H1 (cell line): ENCODE data around the gene TLR2. TPM values are rescaled to one million over a fixed set of nuclear protein-coding genes. Genes with fewer than 3 reads are reported as not detected.

ENCODE experiments used
- CTCF ChIA-PET: fragments of 300-600 bp; sonication (Branson Sonifier 250); formaldehyde crosslinking; loops from one replicate; lab custom pipeline; 2021; ENCODE audit not compliant: partially characterized antibody; lab: Charles Lee
- POLR2A ChIA-PET: fragments of 300-600 bp; sonication (Branson Sonifier 250); formaldehyde crosslinking; loops from one replicate; lab custom pipeline; 2021; ENCODE audit warnings: inconsistent platforms; ENCODE audit not compliant: partially characterized antibody; lab: Charles Lee
- DNase-seq, 2 experiments: peaks; one replicate each; pipeline versions ENCODE4 v3.0.0 to v3.0.0-alpha.2; 2010 to 2022; ENCODE audit warnings: low spot score in 2 of 2, low read depth in 1 of 2, mixed read lengths in 1 of 2
- FAIRE-seq: peaks from 2 replicates; lab custom pipeline; 2011; peaks lifted over from hg19 to GRCh38; lab: Jason Lieb, UNC
- H2AFZ ChIP-seq: 2 replicates; pipeline ENCODE4 v1.8.1; 2012; ENCODE audit warnings: low read length, inconsistent platforms
- H2AK5ac ChIP-seq: 2 replicates; pipeline ENCODE4 v1.6.1; 2013; ENCODE audit warnings: low read depth, low read length
- H2BK120ac ChIP-seq: replicated peaks from 2 replicates; pipeline ENCODE3; 2013; ENCODE audit warnings: low read depth, low read length, inconsistent platforms
- H2BK12ac ChIP-seq: 2 replicates; pipeline ENCODE4 v1.6.1; 2013; ENCODE audit warnings: low read depth, low read length
- H2BK15ac ChIP-seq: 2 replicates; pipeline ENCODE4 v1.6.1; 2013; ENCODE audit warnings: low read length
- H2BK20ac ChIP-seq: 2 replicates; pipeline ENCODE4 v1.6.1; 2013; ENCODE audit warnings: low read length
- H2BK5ac ChIP-seq: 2 replicates; pipeline ENCODE4 v1.6.1; 2013; ENCODE audit warnings: low read depth, low read length
- H3K14ac ChIP-seq: 2 replicates; pipeline ENCODE4 v1.6.1; 2013; ENCODE audit warnings: inconsistent platforms; ENCODE audit not compliant: insufficient read length
- H3K18ac ChIP-seq: 2 replicates; pipeline ENCODE4 v1.6.1; 2013; ENCODE audit warnings: low read length; ENCODE audit errors: extremely low read depth
- H3K23ac ChIP-seq: 2 replicates; pipeline ENCODE4 v1.6.1; 2013; ENCODE audit warnings: inconsistent platforms; ENCODE audit not compliant: insufficient read length
- H3K23me2 ChIP-seq: 2 replicates; pipeline ENCODE4 v1.6.1; 2013; ENCODE audit warnings: low read depth, low read length
- H3K27ac ChIP-seq: 2 replicates; pipeline ENCODE4 v1.6.1; 2011; ENCODE audit warnings: low read depth, low read length, inconsistent platforms
- H3K27me3 ChIP-seq, 4 experiments: replicated peaks in 1 of 4; 1 replicate in 1 of 4; 2 replicates in 3 of 4; pipeline versions ENCODE4 v1.6.1 to v1.8.1; 2011 to 2013; ENCODE audit warnings: low read length in 3 of 4, mild to moderate bottlenecking in 3 of 4, inconsistent platforms in 2 of 4, mixed read lengths in 2 of 4, moderate library complexity in 1 of 4; ENCODE audit not compliant: control insufficient read depth in 3 of 4, insufficient read depth in 3 of 4; ENCODE audit errors: extremely low read depth in 1 of 4
- H3K36me3 ChIP-seq, 4 experiments: 2 replicates each; pipeline versions ENCODE4 v1.6.1 to v1.8.1; 2011 to 2013; ENCODE audit warnings: mild to moderate bottlenecking in 4 of 4, low read length in 3 of 4, moderate library complexity in 2 of 4, control low read depth in 1 of 4, inconsistent platforms in 1 of 4; ENCODE audit not compliant: insufficient read depth in 4 of 4, control insufficient read depth in 2 of 4
- H3K4ac ChIP-seq: replicated peaks from 2 replicates; pipeline ENCODE3; 2013; ENCODE audit warnings: low read length, low read depth, mixed read lengths, inconsistent platforms; ENCODE audit not compliant: insufficient read length
- H3K4me1 ChIP-seq, 4 experiments: replicated peaks in 1 of 4; 1 replicate in 1 of 4; 2 replicates in 3 of 4; pipeline versions ENCODE4 v1.6.1 to v1.8.1; 2011 to 2013; ENCODE audit warnings: low read length in 3 of 4, inconsistent platforms in 2 of 4, mixed read lengths in 1 of 4; ENCODE audit not compliant: insufficient read depth in 4 of 4, control insufficient read depth in 3 of 4
- H3K4me2 ChIP-seq, 2 experiments: 2 replicates each; pipeline versions ENCODE4 v1.6.1 to v1.8.1; 2011 to 2013; ENCODE audit warnings: low read depth in 2 of 2, low read length in 2 of 2, control low read depth in 1 of 2, inconsistent platforms in 1 of 2, mild to moderate bottlenecking in 1 of 2; ENCODE audit not compliant: insufficient read depth in 1 of 2
- H3K4me3 ChIP-seq, 4 experiments: fragments of 200-600, 300-600 bp in 1 of 4; sonication (generic), shearing (Covaris generic), sonication (Bioruptor Twin) in 1 of 4; 2 replicates each; pipeline versions ENCODE4 v1.5.1 to v1.8.1; 2011 to 2016; ENCODE audit warnings: low read length in 4 of 4, low read depth in 3 of 4, control low read depth in 2 of 4, inconsistent platforms in 2 of 4, mild to moderate bottlenecking in 2 of 4, mixed read lengths in 1 of 4, moderate library complexity in 1 of 4; ENCODE audit not compliant: insufficient read depth in 2 of 4; ENCODE audit errors: extremely low read depth in 1 of 4
- H3K56ac ChIP-seq: replicated peaks from 2 replicates; pipeline ENCODE3; 2013; ENCODE audit warnings: low read depth, mild to moderate bottlenecking, mixed read lengths, low read length, inconsistent platforms; ENCODE audit not compliant: insufficient read length
- H3K79me1 ChIP-seq: 2 replicates; pipeline ENCODE4 v1.6.1; 2013; ENCODE audit warnings: low read depth, low read length, control low read depth
- H3K79me2 ChIP-seq, 2 experiments: 2 replicates each; pipeline versions ENCODE4 v1.6.1 to v1.8.1; 2012 to 2013; ENCODE audit warnings: low read length in 2 of 2, mild to moderate bottlenecking in 2 of 2, inconsistent platforms in 1 of 2; ENCODE audit not compliant: insufficient read depth in 2 of 2, control insufficient read depth in 1 of 2
- H3K9ac ChIP-seq, 4 experiments: replicated peaks in 1 of 4; 1 replicate in 1 of 4; 2 replicates in 3 of 4; pipeline versions ENCODE4 v1.6.1 to v1.8.1; 2011 to 2013; ENCODE audit warnings: low read depth in 3 of 4, low read length in 3 of 4, control low read depth in 2 of 4, mild to moderate bottlenecking in 2 of 4, moderate library complexity in 2 of 4, inconsistent platforms in 1 of 4; ENCODE audit errors: extremely low read depth in 1 of 4
- H3K9me3 ChIP-seq, 2 experiments: 2 replicates each; pipeline versions ENCODE4 v1.6.1 to v1.8.1; 2012 to 2013; ENCODE audit warnings: mild to moderate bottlenecking in 2 of 2, moderate library complexity in 2 of 2, control low read depth in 1 of 2, inconsistent platforms in 1 of 2, low read depth in 1 of 2, low read length in 1 of 2, mixed read lengths in 1 of 2; ENCODE audit not compliant: insufficient read depth in 2 of 2
- H4K20me1 ChIP-seq, 2 experiments: replicated peaks in 1 of 2; 2 replicates each; pipeline versions ENCODE3 to v1.8.1; 2011 to 2013; ENCODE audit warnings: inconsistent platforms in 2 of 2, low read length in 2 of 2, mild to moderate bottlenecking in 1 of 2; ENCODE audit not compliant: insufficient read depth in 2 of 2, control insufficient read depth in 1 of 2
- H4K5ac ChIP-seq: 2 replicates; pipeline ENCODE4 v1.6.1; 2013; ENCODE audit warnings: low read length, low read depth, mixed read lengths, inconsistent platforms; ENCODE audit not compliant: insufficient read length
- H4K8ac ChIP-seq: 2 replicates; pipeline ENCODE4 v1.8.0; 2013; ENCODE audit warnings: mild to moderate bottlenecking, moderate library complexity, low read length, inconsistent platforms; ENCODE audit not compliant: insufficient read depth; ENCODE audit errors: extremely low read depth
- H4K91ac ChIP-seq: replicated peaks from 2 replicates; pipeline ENCODE3; 2013; ENCODE audit warnings: low read length, mixed read lengths, inconsistent platforms; ENCODE audit not compliant: insufficient read length
- ATF3 ChIP-seq: IDR thresholded peaks from 2 replicates; pipeline ENCODE4 v1.6.1; 2011; ENCODE audit warnings: low read depth, mild to moderate bottlenecking, low read length; ENCODE audit not compliant: insufficient read depth
- BCL11A ChIP-seq, 2 experiments: IDR thresholded peaks; one replicate each; pipeline ENCODE4 v1.6.1; 2011; ENCODE audit warnings: low read depth in 2 of 2, low read length in 2 of 2, mild to moderate bottlenecking in 2 of 2
- CHD2 ChIP-seq: IDR thresholded peaks from 2 replicates; pipeline ENCODE4 v1.6.1; 2012; ENCODE audit warnings: low read length, improper control_type of control experiment
- CTBP2 ChIP-seq: IDR thresholded peaks from 2 replicates; pipeline ENCODE4 v1.7.0; 2011; ENCODE audit warnings: borderline replicate concordance, mild to moderate bottlenecking, moderate library complexity, mixed read lengths, low read length; ENCODE audit not compliant: insufficient read depth, insufficient read length
- MAFK ChIP-seq: IDR thresholded peaks from 2 replicates; pipeline ENCODE4 v1.6.1; 2012; ENCODE audit warnings: low read depth, mild to moderate bottlenecking, improper control_type of control experiment, low read length
- NRF1 ChIP-seq: IDR thresholded peaks from 2 replicates; pipeline ENCODE4 v1.6.1; 2011; ENCODE audit warnings: mild to moderate bottlenecking, low read depth, low read length, improper control_type of control experiment
- SIRT6 ChIP-seq: IDR thresholded peaks from one replicate; pipeline ENCODE4 v1.7.1; 2012; ENCODE audit warnings: low read length, inconsistent platforms
- SIX5 ChIP-seq: IDR thresholded peaks from 2 replicates; pipeline ENCODE4 v1.6.1; 2011; ENCODE audit warnings: mild to moderate bottlenecking, low read depth, low read length
- SP1 ChIP-seq: IDR thresholded peaks from 2 replicates; pipeline ENCODE4 v1.6.1; 2011; ENCODE audit warnings: low read depth, low read length
- SP2 ChIP-seq: IDR thresholded peaks from 2 replicates; pipeline ENCODE4 v1.6.1; 2012; ENCODE audit warnings: mild to moderate bottlenecking, low read length, inconsistent platforms
- TAF1 ChIP-seq: IDR thresholded peaks from 2 replicates; pipeline ENCODE4 v1.6.1; 2011; ENCODE audit warnings: mild to moderate bottlenecking, low read depth, low read length
- TBP ChIP-seq: IDR thresholded peaks from 2 replicates; pipeline ENCODE4 v1.6.1; 2011; ENCODE audit warnings: low read depth, low read length, improper control_type of control experiment
- WGBS, 2 experiments: shearing (Covaris generic) in 1 of 2; methylation state at CpG; one replicate each; pipeline versions ENCODE4 v1.1.6 to v1.1.7; 2013 to 2015; ENCODE audit warnings: low lambda C conversion rate in 2 of 2, mixed read lengths in 2 of 2, inconsistent platforms in 1 of 2, low coverage in 1 of 2, missing lambda C conversion rate in 1 of 2; ENCODE audit not compliant: insufficient replicate concordance in 2 of 2, insufficient coverage in 1 of 2, insufficient read length in 1 of 2; ENCODE audit errors: extremely low coverage in 1 of 2, missing lambda C conversion rate in 1 of 2; 5-methylcytosine and 5-hydroxymethylcytosine counted together
- polyA plus RNA-seq, 7 experiments: library from polyadenylated mRNA; depleted of rRNA in 3 of 7; stranded (reverse) in 5 of 7; unstranded in 2 of 7; fragments of >200 nt in 5 of 7; fragments of 200-250 nt in 2 of 7; gene quantifications; 1 replicate in 5 of 7; 2 replicates in 1 of 7; 4 replicates in 1 of 7; pipeline versions ENCODE4 v1.2.1 to v1.2.3, GENCODE V29; 2011 to 2013; ENCODE audit warnings: missing spikeins in 2 of 7, mixed read lengths in 2 of 7
- total RNA-seq: library from RNA; stranded (reverse); fragmentation: NEBNext Ultra II Directional; extraction: Animal tissue kit (Norgen Biotek cat#: 25700); gene quantifications from 2 replicates; pipeline ENCODE4 v1.2.1, GENCODE V29; 2021

TLR2 gene
- total and polyA plus RNA-seq, 2 of the 8 experiments (the other 6 are each of a cell fraction or from before 2014, with no cell fraction given), result 1.3 TPM

- H3K36me3 ChIP-seq, result no peaks in the 10 kb centered on the region
- H3K14ac ChIP-seq, result no peak overlapping the region
- no peak for DNase-seq
- H2BK12ac ChIP-seq, result no peak overlapping the region
- no peak overlapping the region for H3K4me3 ChIP-seq
- peaks cover 0 to 10% (median 1%) of the 10 kb centered on the region in 4 experiments; a peak in 2 of 7 replicates for H3K4me1 ChIP-seq
- H3K4ac ChIP-seq, result no peak overlapping the region
- no peak overlapping the region for H2BK15ac ChIP-seq
- no peak overlapping the region; the same call in 1 of the 2 replicates for H2AFZ ChIP-seq
- H3K4me2 ChIP-seq, result no peak overlapping the region
- no peak overlapping the region for H4K8ac ChIP-seq
- no peaks in the 10 kb centered on the region for H3K9me3 ChIP-seq
- no peak overlapping the region for H3K23ac ChIP-seq
- H3K18ac ChIP-seq, result 0 out of 2 replicates have a peak overlapping the region, but pooled peaks have one; percentile 38
- no peak overlapping the region for H2AK5ac ChIP-seq
- no peak overlapping the region for H2BK5ac ChIP-seq
- no peak overlapping the region for H4K5ac ChIP-seq
- H3K9ac ChIP-seq, result peak overlapping the region in 1 of 4 experiments; percentile 13; a peak in 1 of 7 replicates
- H4K91ac ChIP-seq, result no peak overlapping the region
- TF ChIP-seq ATF3 (no peak), CTBP2 (no peak), CHD2 (no peak), MAFK (no peak), SIX5 (no peak), TBP (no peak), SP2 (no peak), SP1 (no peak), BCL11A (IDR thresholded peaks at IDR 0.05; ENCODE audit: low read depth in 2 of 2, low read length in 2 of 2) (no peak), TAF1 (no peak), SIRT6 (no peak), NRF1 (no peak)
- no peaks in the 10 kb centered on the region for H3K27me3 ChIP-seq
- FAIRE-seq, result no peak
- H3K56ac ChIP-seq, result no peak overlapping the region
- 68% methylated on average over 5 of the region's 5 CpGs; no CpG with 5 or more reads in 1 of the 2 experiments for WGBS, 2 experiments
- H3K79me2 ChIP-seq, result no peaks in the 10 kb centered on the region
- no peaks in the 10 kb centered on the region for H3K79me1 ChIP-seq
- H4K20me1 ChIP-seq, result no peaks in the 10 kb centered on the region
- no peaks in the 10 kb centered on the region for H3K23me2 ChIP-seq
- H2BK20ac ChIP-seq, result no peak overlapping the region
- ChIA-PET POLR2A (no interaction called here), CTCF (interaction anchor here (1.3 to 9.6 kb wide), 6 partner anchors 12 to 306 kb away, joined by 3 to 142 read pairs (median 22); no protein-coding TSS in a partner anchor)
- H3K27ac ChIP-seq, result no peak overlapping the region
- H2BK120ac ChIP-seq, result no peak overlapping the region
Measured at GRCh38 chr4:153651587-153651986, 32.5 kb upstream of the TLR2 start.
